GM18870 (cell line): ENCODE measurements around the gene IL20.

Experiments used
- ATAC-seq: cut with Tn5 transposase; IDR thresholded peaks from one replicate; pipeline ENCODE4 v1.9.1; 2021; ENCODE audit warnings: moderate library complexity; ENCODE audit not compliant: unreplicated experiment

The IL20 gene, protein sequence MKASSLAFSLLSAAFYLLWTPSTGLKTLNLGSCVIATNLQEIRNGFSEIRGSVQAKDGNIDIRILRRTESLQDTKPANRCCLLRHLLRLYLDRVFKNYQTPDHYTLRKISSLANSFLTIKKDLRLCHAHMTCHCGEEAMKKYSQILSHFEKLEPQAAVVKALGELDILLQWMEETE

DNA sequence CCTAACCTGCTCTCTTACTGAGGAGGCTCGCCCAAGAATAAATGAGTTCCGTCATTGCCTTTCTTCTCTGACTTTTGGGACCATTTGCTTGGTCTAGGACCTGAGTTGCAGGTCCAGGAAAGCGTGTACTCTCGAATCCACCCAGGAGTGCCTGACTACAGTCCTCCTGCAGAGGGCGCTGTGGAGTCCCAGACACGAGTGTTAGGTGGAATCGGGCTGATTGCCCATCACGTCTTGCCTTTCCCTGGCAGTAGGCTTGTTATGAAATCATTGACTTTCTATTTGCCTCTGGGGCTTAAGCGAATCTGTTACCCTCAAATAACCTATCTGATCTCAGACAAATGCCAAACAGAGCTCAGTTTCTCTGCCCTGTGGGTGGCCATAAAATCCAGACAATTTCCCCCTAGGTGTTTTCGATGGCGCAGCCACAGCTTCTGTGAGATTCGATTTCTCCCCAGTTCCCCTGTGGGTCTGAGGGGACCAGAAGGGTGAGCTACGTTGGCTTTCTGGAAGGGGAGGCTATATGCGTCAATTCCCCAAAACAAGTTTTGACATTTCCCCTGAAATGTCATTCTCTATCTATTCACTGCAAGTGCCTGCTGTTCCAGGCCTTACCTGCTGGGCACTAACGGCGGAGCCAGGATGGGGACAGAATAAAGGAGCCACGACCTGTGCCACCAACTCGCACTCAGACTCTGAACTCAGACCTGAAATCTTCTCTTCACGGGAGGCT lies at the start of gene IL20:
Gene IL20 (plus strand): TSS at position 685 of the 733 bp plus-strand sequence. CDS start 230 bp downstream, outside the sequence.
- ATAC-seq: no peak

DNA sequence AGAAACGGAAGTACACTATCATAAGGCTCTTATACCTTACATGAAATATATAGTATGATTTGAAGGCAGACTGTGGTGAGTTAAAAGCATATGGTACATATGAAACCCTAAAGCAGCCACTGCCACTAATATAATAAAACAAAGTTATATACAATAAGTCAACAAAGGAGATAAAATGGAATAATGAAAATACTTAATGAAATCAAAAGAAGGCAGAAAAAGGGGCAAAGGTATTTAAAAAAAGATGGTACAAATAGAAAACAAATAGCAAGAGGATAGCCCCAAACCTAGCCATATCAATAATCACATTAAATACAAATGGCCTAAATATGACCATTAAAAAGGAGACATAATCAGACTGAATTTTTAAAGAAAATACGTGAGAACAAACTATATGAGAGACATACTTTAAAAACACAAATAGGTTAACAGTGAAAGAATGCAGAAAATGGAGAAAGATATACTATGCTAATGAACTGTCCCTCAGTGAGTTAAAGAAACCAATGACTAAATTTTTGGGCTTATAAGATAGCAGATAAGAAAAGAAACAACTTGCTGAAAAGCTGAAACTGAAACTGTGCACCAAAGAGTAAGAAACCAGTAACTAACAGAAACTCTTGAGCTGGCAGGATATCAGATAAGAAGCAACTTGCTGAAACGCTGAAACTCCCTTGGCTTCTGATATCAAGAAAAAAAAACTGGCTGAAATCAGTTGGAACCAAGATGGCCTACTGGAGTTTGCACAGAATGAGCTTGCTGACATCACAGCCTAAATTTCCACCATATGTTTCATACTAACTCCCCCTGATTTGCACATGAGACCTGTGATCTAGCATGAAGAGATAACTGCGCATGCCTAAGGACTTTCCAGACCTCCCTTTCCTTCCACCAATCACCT lies 48.8 kb upstream of the IL20 start:
- ATAC-seq: peak; percentile 80

DNA sequence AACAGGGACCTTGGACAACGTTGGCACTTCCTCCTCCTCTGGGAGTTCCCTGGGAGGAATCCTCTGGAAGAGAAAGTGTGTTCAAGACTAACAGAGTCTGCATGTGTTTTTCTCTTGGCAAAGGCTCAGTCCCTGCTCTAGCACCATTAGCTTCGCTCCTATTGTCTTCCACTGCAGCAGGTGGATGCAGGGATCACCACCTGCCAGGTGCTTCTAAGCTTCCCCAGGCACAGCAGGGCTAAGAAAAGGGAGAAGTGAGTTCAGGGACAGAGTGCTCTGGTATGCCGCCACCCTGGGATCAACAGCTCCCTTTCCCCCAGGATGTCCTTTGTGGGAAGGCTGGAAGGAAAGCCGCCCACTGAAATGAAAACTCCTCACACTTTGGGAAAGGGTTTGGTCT lies 43.9 kb upstream of the IL20 start:
- no peak for ATAC-seq

DNA sequence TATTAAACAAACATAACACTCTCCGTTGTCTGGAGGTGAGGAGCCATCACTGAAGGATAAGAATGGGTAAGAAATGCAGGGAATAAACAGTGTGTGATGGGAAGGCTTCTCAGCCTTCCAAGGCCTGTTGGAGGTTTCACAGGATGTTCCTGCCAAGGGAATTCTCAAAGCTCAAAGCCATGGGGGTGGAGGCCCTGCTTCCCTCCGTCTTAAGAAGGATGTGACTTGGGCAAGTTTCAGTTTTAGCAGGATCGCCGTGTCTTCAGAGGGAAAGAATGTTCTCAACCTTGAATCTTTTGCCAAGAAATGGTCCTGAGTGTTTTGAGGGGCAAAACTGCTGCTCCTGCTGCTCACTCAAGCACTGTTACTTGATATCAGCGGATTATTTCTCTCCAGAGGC lies 41.7 kb upstream of the IL20 start:
- no peak for ATAC-seq

DNA sequence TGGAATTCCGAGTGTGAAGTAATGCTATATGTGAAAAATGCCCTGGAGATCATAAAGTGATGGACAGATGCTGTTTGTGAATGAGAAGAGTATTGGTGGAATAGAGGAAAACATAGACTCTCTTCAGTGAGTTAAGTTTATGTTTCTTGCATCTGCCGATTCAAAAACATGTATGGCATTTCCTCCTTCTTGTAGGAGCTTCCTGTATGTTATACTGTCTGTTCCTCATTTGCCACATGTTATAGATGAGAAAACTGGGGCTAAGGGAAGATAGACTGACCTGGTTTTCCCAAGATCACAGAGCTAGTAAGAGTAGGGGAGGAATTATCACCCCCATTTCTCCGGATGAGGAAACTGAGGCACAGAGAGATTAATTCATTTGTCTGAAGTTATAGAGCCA lies 41.1 kb upstream of the IL20 start:
- no peak for ATAC-seq

DNA sequence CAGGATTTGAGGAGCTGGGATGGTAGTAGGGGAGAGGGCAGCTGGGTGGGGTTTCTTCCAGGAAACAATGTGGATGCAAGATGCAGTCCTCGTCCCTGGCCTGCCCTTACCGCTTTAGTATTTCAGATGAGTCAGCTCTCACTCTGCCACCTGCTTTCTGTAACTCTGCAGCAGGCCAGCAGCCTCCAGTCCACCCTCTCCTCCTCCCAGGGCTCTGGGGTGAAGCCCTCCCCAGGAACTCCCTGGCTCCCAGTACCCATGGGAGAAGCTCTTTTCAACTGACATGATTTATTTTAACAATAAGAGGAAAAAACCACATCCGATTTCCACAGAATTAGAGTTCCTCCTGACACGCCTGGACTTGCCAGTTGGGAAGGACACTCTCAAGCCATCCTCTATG lies 39.0 kb upstream of the IL20 start:
- no peak for ATAC-seq

DNA sequence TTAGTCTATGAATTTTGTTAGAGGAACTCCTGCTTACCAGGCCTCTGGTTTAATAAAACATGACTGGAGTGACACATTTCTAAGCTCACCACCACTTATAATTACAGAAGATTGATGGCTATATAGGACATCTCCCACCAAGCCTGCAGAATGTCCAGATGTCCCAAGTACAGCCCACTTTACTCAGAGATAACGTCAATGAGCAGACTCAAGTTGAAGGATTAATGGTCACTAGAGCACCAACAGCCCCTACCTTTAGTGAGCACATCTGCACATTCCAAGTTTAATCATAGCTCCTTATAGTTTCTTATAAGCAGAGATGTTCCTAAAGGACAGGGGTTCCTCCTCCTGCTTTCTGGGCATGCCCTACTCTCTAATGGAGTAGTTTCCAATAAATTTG lies 37.4 kb upstream of the IL20 start:
- ATAC-seq: no peak

DNA sequence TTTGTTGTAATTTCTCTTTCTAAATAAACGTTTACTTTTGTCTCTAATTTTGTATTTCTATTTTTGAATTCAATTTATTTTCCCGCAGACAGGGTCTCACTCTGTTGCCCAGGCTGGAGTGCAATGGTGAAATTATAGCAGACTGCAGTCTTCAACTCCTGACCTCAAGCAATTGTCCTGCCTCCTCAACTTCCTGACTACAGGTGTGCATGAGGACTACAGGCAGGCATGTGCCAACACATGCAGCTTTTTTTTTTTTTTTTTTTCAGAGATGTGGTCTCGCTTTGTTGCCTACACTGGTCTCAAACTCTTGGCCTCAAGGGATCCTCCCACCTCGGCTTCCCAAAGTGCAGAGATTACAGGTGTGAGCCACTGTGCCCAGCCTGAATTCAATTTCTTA lies 36.7 kb upstream of the IL20 start:
- no peak for ATAC-seq

DNA sequence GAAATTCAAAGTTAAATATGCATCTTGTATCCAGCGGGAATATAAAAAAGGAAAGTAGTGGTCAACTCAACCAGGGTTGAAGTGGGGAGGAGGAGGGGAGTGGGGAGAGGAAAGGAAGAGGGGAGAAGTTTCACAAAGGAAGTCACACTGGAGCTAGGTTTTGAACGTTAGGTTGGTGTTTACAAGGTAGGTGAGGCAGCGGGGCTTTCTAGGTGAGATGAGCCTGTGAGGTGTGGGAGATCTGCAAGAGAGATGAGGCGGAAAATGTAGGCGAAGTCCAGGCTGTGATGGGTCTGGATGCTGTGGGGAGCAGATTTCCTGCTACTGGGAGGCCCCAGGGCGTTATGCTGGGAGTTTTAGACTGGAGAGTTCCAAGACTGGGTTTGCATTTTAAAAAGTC lies 36.1 kb upstream of the IL20 start:
- ATAC-seq: no peak

DNA sequence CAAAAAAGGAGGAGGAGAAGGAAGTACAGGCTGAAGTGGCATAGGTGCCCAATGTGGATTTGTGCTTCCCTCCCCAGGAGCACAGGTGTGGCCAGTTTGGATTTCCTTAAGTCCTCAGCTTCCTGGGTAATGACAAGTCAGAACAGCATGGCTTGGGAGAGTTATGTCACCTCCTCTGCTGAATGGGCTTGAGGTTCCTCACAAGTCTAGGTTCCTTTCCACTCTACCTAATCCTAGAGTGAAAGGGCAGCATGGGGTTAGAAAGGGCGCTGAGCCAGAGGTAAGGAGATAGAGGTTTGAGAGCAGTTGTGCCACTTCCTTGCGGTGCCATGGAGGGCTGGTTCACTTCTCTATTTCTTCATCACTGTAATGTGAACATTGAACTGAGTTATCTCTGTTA lies 35.5 kb upstream of the IL20 start:
- ATAC-seq: no peak

DNA sequence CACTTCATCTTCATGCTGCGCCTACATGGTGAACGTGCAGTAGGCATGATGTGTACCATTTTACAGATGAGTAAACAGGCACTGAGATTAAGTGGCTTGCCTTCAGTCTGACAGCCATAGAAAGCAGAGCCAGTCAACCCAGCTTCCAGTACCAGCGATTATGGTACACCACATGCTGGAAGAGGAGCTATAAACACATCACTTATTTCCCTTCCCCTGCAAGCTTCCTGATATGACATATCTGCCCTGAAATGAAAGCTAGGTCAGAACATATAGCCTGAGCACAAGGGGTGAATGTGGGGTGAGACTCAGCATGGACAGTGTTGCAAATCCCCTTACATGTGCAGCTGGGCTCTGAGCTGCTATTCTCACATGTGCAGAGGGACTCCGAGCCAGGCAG lies 33.8 kb upstream of the IL20 start:
- ATAC-seq: no peak

DNA sequence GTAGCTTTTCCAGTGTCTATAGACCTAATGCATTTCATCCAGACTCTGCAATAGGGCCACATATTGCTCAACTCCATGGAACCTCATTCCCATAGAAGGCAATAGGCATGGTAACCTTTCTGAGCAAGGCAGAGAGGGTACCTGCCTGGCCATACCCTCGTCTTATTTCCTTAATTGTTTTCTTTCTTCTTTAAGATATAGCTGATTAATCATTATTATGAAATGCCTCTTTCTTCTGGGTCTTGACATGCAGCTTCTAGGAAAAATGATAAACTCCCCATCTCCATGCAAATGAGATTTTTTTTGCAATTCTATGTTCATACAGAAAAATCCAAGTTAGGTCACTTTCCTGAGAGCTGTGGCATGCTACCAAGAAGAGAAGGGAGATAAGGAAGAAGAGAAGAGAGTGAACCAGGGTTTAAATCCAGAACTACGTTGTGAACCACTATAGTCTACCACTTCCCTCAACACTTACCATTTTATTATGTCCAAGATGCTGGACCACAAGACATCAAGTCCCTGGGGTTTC lies 33.0 kb upstream of the IL20 start:
- ATAC-seq: no peak

DNA sequence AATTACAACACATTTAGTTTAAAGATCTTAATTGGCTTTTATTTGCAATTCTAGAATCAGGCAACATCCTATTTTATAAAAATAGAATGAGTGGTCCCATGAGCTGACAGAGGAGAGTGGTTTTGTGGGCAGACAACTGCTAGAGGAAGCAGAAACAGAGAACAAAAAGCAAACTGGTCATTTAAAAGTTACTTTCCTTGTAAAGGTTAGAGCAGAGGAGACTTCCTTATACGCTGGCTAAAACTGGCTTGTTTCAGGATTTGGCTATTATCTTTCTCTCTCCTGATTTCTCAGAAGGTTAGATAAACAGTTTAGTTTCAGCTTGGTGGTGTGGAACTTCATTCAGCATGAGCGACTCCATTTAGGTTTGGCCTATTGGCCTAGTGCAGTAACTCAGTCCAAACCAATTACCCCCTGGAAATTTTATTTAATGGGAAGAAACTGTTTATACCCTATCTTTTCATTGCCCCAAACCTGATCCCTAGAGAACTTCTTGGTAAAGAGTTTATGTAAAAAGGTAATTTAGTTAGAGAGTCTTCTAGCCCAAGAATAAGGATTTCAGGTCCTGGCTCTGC lies 32.2 kb upstream of the IL20 start:
- ATAC-seq: no peak

DNA sequence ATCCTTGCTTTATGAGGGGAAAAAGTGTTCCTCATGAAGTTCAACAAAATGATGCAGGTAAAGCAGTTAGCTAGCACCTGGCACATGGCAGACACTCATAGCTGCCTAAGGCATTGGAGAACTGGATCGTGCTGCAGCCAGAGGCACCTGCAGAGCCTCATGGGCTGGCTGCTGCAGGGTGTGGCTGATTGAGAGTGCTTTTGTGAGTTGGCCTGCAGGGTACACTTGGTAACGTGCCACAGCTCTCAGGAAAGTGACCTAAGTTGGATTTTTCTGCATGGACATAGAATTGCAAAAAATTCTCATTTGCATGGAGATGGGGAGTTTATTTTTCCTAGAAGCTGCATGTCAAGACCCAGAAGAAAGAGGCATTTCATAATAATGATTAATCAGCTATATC lies 31.6 kb upstream of the IL20 start:
- no peak for ATAC-seq

DNA sequence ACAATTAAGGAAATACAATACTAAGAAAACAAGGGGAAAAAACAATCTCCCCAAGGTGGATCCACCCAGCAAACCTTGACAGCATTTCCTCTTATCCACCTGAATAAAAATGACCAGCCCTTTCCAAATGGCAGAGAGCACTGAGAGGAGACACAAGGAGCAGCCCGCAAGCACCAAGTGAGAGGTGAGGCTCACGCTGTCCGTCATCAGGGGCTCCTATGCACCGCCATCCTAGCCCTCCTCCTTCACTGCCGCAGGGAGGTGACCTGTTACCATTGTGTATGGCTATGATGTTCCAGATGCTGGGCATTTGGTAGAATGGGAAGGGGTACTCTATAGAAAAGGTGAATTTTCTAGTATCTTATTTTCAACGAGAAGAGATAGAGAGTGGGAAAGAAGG lies 31.2 kb upstream of the IL20 start:
- no peak for ATAC-seq

DNA sequence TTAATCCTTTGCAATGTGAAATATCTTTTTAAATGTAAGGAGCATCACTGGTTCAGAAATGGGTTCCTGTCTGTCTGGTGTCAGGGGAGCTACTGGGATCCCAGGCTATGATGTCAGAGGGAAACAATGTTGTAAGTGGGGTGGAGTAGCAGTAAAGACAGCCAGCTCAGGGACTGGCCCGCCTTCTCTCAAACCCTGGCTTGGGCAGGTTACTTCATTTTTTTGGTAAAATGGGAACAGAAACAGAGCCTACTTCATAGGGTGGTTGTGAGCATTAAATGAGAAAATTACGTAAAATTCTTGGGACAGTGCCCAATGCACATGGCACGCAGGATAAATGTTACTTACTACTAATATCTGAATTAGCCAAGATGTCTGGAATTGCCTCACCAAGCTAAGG lies 30.7 kb upstream of the IL20 start:
- ATAC-seq: no peak

DNA sequence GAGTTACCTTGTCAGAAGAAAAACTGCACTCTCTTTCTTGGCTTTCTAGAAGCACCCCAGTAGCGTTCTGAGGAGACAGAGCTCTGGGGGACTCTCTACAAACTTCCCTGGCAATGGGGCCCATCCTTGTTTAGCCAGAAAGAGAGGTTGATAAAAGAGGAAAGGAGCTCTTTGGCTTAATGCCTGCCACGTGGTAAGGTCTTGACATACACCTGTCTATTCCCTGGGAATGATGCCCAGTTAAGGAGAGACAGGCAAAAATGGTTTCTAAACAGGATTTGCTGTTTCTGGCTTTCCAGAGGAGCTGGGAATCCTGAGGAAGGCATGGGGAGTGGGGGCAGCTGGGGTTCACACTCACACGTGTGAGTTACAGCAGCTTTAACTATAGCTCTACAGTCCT lies 30.2 kb upstream of the IL20 start:
- ATAC-seq: no peak

DNA sequence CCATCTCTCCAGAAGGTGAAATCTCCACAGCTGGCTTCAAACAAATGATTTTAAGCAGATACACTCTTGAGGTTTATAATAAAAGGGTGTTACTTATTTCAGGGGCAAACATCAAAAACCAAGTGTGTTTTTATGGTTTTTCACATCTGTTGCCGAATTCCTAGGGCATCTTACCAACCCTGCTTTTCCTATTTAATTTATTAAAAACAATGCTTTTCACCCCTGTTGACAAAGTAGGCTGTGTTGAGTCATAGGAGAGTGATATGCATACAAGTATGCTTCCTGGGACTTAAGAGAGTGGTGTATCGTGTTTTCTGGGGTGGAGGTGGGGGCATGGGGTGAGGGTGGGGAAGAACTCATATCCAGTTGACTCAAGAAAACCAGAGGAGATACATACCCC lies 29.3 kb upstream of the IL20 start:
- no peak for ATAC-seq

DNA sequence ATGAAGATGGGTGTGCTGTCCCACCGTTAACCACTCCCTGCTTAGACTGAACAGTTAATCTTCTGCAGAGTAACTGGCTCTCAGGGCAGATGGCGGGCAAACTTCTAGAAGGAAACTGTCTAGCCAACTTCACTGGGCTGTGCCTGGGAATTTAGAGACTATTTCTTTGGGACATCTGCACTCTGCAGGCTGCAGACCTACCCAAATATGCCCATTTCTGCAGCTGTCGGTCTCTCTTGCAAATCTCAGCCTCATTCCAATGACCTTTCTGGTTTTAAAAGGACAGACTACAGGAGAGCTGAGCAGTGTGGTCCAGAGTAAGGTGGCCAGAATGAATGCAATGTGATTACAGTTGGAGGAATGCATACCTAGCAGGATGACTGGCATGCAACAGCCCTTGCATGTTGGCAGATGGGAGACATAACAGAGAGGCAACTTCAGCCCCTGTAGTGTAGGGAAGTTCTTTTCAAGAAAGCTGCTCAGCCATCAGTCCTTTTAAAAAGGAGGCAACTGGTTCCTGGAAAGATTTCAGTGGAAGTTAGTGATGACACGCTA lies 26.3 kb upstream of the IL20 start:
- no peak for ATAC-seq

DNA sequence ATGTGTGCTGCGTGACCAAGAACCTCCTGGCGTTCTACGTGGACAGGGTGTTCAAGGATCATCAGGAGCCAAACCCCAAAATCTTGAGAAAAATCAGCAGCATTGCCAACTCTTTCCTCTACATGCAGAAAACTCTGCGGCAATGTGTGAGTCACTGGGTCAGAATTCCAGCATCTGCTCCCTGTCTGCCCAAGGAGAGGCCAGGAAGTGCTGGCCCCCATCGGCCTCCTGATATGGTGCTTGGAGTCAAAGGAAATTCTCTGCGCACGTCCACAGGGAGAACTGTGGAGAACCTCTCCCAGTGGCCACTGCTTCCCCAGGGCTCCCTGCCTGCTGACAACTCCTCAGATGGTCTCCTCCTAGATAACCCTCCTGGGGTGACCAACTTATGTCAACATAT lies 25.6 kb upstream of the IL20 start:
- ATAC-seq: no peak
